CD4-positive, CD25-positive, alpha-beta regulatory T cell (primary cell): ENCODE results near the gene CFAP46. TPM values are rescaled to one million over a fixed set of nuclear protein-coding genes. Genes with fewer than 3 reads are reported as not detected.
A peak's percentile ranks its signal among the peaks of the same experiment; 100 is the strongest.
"Not testable (repeated sequence)": the region's sequence is repeated elsewhere in the genome, so short reads cannot be mapped to it uniquely, and the experiment has no call there.

ENCODE experiments used
- ATAC-seq, 2 donors: fragments of 150-1000 bp; cut with Tn5 transposase; one replicate each; pipeline ENCODE4 v1.10.0; 2021; ENCODE audit warnings: low read depth in 2 of 2, moderate number of reproducible peaks in 2 of 2, moderate library complexity in 1 of 2
- DNase-seq, 3 donors: peaks; one replicate each; pipeline versions ENCODE4 v3.0.0 to v3.0.0-alpha.2; 2012 to 2022; ENCODE audit warnings: mixed read lengths in 1 of 3
- H3K27ac ChIP-seq: one replicate; pipeline ENCODE4 v1.7.0; 2013; ENCODE audit warnings: mild to moderate bottlenecking, low read length; ENCODE audit not compliant: insufficient read depth, poor library complexity, severe bottlenecking
- H3K27me3 ChIP-seq: one replicate; pipeline ENCODE4 v1.7.0; 2013; ENCODE audit warnings: low read length; ENCODE audit not compliant: control insufficient read depth, insufficient read depth
- H3K36me3 ChIP-seq: one replicate; pipeline ENCODE4 v1.7.0; 2013; ENCODE audit warnings: mild to moderate bottlenecking, low read length, moderate library complexity; ENCODE audit not compliant: control insufficient read depth, insufficient read depth
- H3K4me1 ChIP-seq: 2 replicates; pipeline ENCODE4 v1.7.0; 2013; ENCODE audit warnings: mild to moderate bottlenecking, low read length; ENCODE audit not compliant: insufficient read depth, control insufficient read depth, poor library complexity, severe bottlenecking
- H3K4me3 ChIP-seq: one replicate; pipeline ENCODE4 v1.7.0; 2013; ENCODE audit warnings: low read depth, mild to moderate bottlenecking, low read length, moderate library complexity
- H3K9me3 ChIP-seq, 2 experiments: 1 replicate in 1 of 2; 2 replicates in 1 of 2; pipeline ENCODE4 v1.7.0; 2013; ENCODE audit warnings: low read length in 2 of 2, mild to moderate bottlenecking in 1 of 2, moderate library complexity in 1 of 2; ENCODE audit not compliant: control insufficient read depth in 2 of 2
- H3K27ac Mint-ChIP-seq, 3 donors: one replicate each; pipeline ENCODE4 v1.8.0; 2020 to 2022; ENCODE audit warnings: mild to moderate bottlenecking in 3 of 3, mixed read lengths in 3 of 3, moderate library complexity in 2 of 3
- H3K27me3 Mint-ChIP-seq: one replicate; pipeline ENCODE4 v1.8.0; 2022; ENCODE audit warnings: mild to moderate bottlenecking, mixed read lengths
- H3K36me3 Mint-ChIP-seq: one replicate; pipeline ENCODE4 v1.8.0; 2020; ENCODE audit warnings: mixed read lengths
- H3K4me1 Mint-ChIP-seq, 4 donors: one replicate each; pipeline ENCODE4 v1.8.0; 2020 to 2022; ENCODE audit warnings: mixed read lengths in 4 of 4, mild to moderate bottlenecking in 1 of 4
- H3K4me3 Mint-ChIP-seq, 4 donors: one replicate each; pipeline ENCODE4 v1.8.0; 2020 to 2022; ENCODE audit warnings: mild to moderate bottlenecking in 4 of 4, mixed read lengths in 4 of 4, moderate library complexity in 3 of 4
- H3K9me3 Mint-ChIP-seq, 7 donors: one replicate each; pipeline ENCODE4 v1.8.0; 2020 to 2022; ENCODE audit warnings: mixed read lengths in 7 of 7, mild to moderate bottlenecking in 3 of 7, moderate library complexity in 2 of 7
- polyA plus RNA-seq, 4 donors: library from polyadenylated mRNA; unstranded; fragments of 300-500 nt; fragmentation: Illumina TruSeq; gene quantifications; one replicate each; pipeline ENCODE4 v1.2.3, GENCODE V29; 2021
- total RNA-seq: library from RNA; stranded (reverse); gene quantifications from one replicate; pipeline ENCODE4 v1.2.3, GENCODE V29; 2022

CFAP46 gene
- total and polyA plus RNA-seq, 5 donors from 2014 or later = not detected

DNA sequence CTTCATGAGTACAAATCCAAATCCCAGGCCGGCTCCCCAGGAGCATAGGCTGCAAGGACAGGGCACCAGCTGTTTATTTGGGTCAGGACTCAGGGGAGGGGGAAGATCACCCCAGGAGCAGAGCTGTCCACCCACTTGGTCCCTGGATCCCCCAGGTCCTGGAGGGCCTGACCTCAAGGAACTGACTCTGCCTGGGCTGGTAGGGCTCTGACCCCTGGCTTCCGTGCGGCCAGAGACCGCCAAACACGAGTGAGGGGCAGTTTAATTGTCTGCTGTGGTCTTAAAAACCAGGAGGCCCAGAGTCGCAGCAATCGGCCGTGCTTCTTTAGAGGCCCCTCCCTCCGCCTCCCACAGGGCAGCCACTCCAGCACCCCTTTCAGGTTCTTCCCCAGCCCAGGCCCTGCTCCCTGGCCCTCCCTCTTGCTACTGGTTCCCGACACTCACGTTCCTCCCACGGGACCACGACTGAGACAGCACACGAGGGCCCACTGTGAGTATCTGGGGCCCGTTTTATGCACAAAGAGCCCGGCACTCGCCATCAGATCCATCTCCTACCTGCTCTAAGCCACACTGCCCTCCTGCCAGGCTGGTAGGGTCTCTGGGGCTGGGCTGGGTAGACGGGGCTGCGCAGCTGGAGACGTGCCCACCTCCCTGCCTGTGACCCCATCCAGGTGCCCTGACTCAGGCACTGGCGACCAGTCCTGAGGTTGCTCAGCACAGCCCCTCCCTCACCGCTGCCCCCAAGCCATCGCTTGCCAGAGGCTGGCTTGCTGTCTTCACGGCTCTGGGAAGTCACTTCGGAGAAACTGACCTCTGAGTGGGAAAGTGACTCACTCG lies 30.0 kb upstream of the CFAP46 start:
- H3K4me3 ChIP-seq = no peak overlapping the region
- H3K9me3 Mint-ChIP-seq = peaks cover 0 to 4% (median 0%) of the 10 kb centered on the region in 7 donors
- H3K36me3 ChIP-seq = no peaks in the 10 kb centered on the region
- H3K27ac Mint-ChIP-seq = peak overlapping the region in 1 of 3 donors; percentile 38
- no peak overlapping the region for H3K4me3 Mint-ChIP-seq
- H3K4me1 ChIP-seq = no peaks in the 10 kb centered on the region
- H3K9me3 ChIP-seq = no peaks in the 10 kb centered on the region
- H3K27me3 ChIP-seq = peaks cover 2% of the 10 kb centered on the region
- DNase-seq (no peak), ATAC-seq (no peak)
- H3K36me3 Mint-ChIP-seq = no peaks in the 10 kb centered on the region
- no peaks in the 10 kb centered on the region for H3K4me1 Mint-ChIP-seq
- no peak overlapping the region for H3K27ac ChIP-seq
- H3K27me3 Mint-ChIP-seq = peaks cover 17% of the 10 kb centered on the region

DNA sequence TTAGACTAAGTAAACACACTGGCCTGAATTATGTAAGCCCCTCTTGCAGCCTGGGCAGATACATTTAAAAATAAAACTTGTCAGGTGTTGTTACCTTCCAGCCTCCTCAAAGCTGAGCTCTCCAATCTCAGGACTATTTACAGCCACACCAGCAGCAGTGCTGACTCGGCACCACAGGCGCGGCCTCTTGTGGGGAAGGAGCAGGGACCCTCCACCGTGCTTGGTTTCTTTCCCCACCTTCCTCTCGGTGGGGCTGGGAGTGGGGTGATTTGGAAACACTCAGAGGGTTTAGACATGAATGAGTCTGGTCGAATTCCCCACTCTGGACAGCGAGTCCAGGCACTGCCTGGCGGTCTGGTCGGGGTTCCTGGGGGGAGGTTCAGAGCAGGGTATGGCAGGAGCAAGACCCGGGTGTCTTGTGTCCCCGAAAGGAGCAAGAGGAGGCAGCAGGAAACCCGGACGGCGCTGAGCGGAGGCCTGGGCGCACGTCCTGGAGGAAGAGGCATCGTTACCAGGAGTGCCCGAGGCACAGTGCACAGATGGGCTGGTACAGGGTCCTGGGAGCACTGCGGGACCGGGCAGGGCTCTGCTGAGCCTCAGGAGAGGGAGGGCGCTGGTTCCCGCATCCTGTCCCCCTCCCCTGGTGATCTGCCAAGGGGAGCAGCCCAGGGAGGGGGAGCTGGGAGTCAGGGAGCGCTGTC lies 29.2 kb upstream of the CFAP46 start:
- Histone ChIP-seq H3K9me3 (no peaks in the 10 kb centered on the region), H3K4me3 (no peak overlapping the region), H3K36me3 (no peaks in the 10 kb centered on the region), H3K4me1 (no peaks in the 10 kb centered on the region), H3K27me3 (peaks cover 2% of the 10 kb centered on the region), H3K27ac (no peak overlapping the region)
- Mint-ChIP-seq H3K27ac (no peak overlapping the region), H3K36me3 (no peaks in the 10 kb centered on the region), H3K4me1 (no peaks in the 10 kb centered on the region), H3K27me3 (peaks cover 17% of the 10 kb centered on the region), H3K4me3 (no peak overlapping the region), H3K9me3 (peaks cover 0 to 4% (median 0%) of the 10 kb centered on the region in 7 donors)
- DNase-seq = no peak
- no peak for ATAC-seq

DNA sequence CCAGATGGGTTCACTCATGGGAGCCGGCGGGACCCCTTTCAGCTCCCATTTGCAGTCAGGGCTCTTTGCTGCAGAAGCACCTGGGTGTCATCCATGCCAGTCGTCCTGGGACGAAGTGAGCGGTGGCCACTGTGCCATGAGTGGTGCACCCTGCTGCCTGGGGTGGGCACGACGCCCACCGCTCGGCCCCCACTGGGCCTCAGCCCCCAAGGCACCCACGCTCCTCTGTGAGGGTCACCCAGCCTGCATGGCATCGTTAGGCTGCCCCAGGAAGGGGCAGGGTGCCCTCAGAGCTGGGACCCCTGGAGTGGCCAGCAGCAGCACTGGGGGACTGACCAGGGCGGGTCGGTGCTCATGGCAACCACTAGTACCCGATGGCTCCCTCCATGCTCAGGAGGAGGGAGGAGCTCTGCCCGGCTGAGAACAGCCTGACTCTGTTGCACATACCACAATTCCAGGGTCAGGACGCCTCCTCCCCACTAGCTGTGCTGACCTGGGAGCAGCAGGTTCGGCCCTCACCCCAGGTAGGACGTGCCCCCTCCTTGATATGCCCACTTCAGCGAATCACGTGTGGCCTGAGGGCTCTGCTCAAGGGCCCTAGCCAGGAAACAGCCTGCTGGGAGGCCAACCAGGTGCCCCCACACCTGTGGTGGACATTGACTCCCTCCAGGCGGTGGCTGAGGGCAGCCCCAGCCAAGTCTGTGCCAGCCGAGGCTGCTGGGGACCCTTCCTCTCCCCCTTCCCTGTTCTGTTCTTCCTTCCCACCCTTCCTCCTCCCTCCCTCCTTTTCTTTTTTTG lies 28.5 kb upstream of the CFAP46 start:
- peaks cover 0 to 4% (median 0%) of the 10 kb centered on the region in 7 donors for H3K9me3 Mint-ChIP-seq
- no peak overlapping the region for H3K4me3 ChIP-seq
- no peaks in the 10 kb centered on the region for H3K9me3 ChIP-seq
- H3K27ac ChIP-seq = no peak overlapping the region
- peaks cover 2% of the 10 kb centered on the region for H3K27me3 ChIP-seq
- H3K4me1 Mint-ChIP-seq = peaks cover 0 to under 1% (median 0%) of the 10 kb centered on the region in 4 donors
- peak overlapping the region in 1 of 3 donors; percentile 86 for H3K27ac Mint-ChIP-seq
- ATAC-seq = no peak
- no peak overlapping the region for H3K4me3 Mint-ChIP-seq
- H3K36me3 ChIP-seq = no peaks in the 10 kb centered on the region
- DNase-seq = no peak
- peaks cover 17% of the 10 kb centered on the region for H3K27me3 Mint-ChIP-seq
- H3K4me1 ChIP-seq = no peaks in the 10 kb centered on the region
- no peaks in the 10 kb centered on the region for H3K36me3 Mint-ChIP-seq

DNA sequence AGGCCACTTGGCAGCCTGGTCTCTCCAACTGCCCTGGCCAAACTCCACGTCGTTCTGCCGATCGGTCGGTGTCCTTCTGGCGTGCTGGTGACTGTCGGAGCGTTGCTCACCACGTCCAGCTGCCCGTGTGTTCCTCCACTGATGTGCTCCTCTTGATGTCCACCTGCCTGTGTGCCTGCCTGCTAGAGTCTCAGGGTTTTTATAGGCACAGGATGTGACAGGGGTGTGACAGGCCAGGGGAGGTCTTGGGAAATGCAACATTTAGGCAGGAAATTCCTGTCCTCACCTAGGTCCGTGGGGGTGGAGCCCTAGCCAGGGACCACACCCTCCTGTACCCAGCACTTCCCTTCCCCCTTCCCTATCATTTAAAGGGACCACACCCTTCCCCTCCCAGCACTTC lies 25.2 kb upstream of the CFAP46 start:
- peaks cover 17% of the 10 kb centered on the region for H3K27me3 Mint-ChIP-seq
- H3K4me3 Mint-ChIP-seq = no peak overlapping the region
- Histone ChIP-seq H3K36me3 (no peaks in the 10 kb centered on the region), H3K4me3 (no peak overlapping the region), H3K27me3 (peaks cover 5% of the 10 kb centered on the region), H3K4me1 (no peaks in the 10 kb centered on the region), H3K9me3 (no peaks in the 10 kb centered on the region), H3K27ac (no peak overlapping the region)
- H3K4me1 Mint-ChIP-seq = peaks cover 5 to 15% (median 12%) of the 10 kb centered on the region in 4 donors
- ATAC-seq (no peak), DNase-seq (no peak)
- no peaks in the 10 kb centered on the region for H3K36me3 Mint-ChIP-seq
- no peak overlapping the region for H3K27ac Mint-ChIP-seq
- H3K9me3 Mint-ChIP-seq = peaks cover 0 to 4% (median 0%) of the 10 kb centered on the region in 7 donors

DNA sequence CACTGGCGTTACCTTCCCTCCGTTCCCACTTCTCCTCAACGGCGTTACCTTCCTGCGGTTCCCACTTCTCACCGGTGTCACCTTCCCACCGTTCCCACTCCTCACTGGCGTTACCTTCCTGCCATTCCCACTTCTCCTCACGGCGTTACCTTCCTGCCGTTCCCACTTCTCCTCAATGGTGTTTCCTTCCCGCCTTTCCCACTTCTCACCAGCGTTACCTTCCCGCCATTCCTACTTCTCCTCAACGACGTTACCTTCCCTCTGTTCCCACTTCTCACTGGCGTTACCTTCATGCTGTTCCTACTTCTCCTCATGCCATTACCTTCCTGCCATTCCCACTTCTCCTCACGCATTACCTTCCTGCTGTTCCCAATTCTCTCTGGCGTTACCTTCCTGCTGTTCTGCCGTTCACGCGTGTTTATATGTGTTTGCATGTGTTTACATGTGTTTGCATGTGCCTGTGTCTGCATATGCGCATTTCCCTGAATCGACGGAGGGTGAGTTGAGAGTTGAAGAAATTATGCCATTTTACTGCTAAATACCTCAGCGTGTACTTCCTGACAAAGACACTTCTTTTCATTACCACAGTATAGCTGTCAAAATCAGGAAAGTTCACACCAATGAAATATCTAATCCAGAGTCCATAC lies 23.2 kb upstream of the CFAP46 start:
- Mint-ChIP-seq H3K27ac (peak overlapping the region in 1 of 3 donors; percentile 4), H3K9me3 (peaks cover 0 to 4% (median 0%) of the 10 kb centered on the region in 7 donors), H3K4me3 (peak overlapping the region; percentile 3 to 71 (median 59)), H3K36me3 (no peaks in the 10 kb centered on the region), H3K4me1 (peaks cover 7 to 24% (median 16%) of the 10 kb centered on the region in 4 donors), H3K27me3 (peaks cover 17% of the 10 kb centered on the region)
- DNase-seq (peak in 1 of 3 donors; percentile 18), ATAC-seq (no peak)
- peaks cover 5% of the 10 kb centered on the region for H3K27me3 ChIP-seq
- peaks cover 3% of the 10 kb centered on the region for H3K4me1 ChIP-seq
- no peak overlapping the region for H3K4me3 ChIP-seq
- H3K9me3 ChIP-seq = no peaks in the 10 kb centered on the region
- no peaks in the 10 kb centered on the region for H3K36me3 ChIP-seq
- no peak overlapping the region for H3K27ac ChIP-seq

DNA sequence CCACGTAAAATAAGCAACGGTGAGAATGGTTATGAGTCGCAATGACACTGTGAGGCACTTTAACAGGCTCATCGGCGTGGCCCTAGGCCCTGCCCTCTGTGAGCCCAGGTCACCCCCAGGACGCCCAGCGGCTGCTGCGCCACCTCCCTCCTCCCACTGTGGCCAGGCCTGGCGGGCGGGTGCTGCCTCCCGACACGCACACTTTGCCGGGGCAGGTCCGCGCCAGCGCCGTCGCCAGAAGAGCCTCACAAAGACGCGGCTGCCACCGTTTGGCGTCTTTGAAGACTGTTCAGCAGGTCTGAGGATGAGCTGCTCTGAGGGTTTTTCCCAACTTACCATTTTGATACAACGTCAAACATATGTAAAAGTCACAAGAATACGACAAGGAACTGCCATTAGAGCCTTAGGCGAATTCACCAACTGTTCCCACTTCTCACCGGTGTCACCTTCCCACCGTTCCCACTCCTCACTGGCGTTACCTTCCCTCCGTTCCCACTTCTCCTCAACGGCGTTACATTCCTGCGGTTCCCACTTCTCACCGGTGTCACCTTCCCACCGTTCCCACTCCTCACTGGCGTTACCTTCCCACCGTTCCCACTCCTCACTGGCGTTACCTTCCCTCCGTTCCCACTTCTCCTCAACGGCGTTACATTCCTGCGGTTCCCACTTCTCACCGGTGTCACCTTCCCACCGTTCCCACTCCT lies 22.5 kb upstream of the CFAP46 start:
- H3K4me3 ChIP-seq, H3K36me3 Mint-ChIP-seq, H3K27ac Mint-ChIP-seq, ATAC-seq, H3K4me1 ChIP-seq, H3K9me3 Mint-ChIP-seq, H3K27ac ChIP-seq, H3K9me3 ChIP-seq, H3K27me3 ChIP-seq, H3K36me3 ChIP-seq: not testable (repeated sequence)
- H3K4me1 Mint-ChIP-seq = peaks cover 7 to 24% (median 16%) of the 10 kb centered on the region in 4 donors
- peaks cover 12% of the 10 kb centered on the region for H3K27me3 Mint-ChIP-seq
- peak in 1 of 3 donors; percentile 26 for DNase-seq
- H3K4me3 Mint-ChIP-seq = peak overlapping the region in 2 of 4 donors; percentile 13 to 43

DNA sequence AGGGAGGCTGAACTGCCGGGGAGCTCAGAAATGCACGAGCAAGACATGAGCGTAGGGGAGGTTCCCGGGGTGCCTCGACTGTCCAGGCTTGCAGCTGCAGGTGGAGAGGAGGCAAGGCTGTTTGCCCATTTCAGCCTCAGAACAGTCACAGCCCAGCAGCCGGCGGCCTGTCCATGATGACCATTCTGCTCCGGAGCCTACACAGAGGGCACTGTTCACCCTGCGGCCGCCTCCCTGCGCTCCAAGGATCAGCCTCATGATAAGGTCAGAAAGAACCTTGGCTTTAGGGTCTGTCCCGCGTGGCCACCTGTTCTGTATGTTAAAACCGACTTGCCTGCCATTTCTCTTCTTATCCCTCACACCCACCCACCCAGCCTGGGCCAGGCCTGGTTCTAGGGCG lies 21.9 kb upstream of the CFAP46 start:
- Mint-ChIP-seq H3K4me3 (peak overlapping the region in 1 of 4 donors; percentile 50), H3K4me1 (peaks cover 7 to 24% (median 16%) of the 10 kb centered on the region in 4 donors), H3K27ac (no peak overlapping the region), H3K9me3 (no peaks in the 10 kb centered on the region), H3K27me3 (peaks cover 9% of the 10 kb centered on the region), H3K36me3 (no peaks in the 10 kb centered on the region)
- Histone ChIP-seq H3K4me3 (no peak overlapping the region), H3K27me3 (peaks cover 5% of the 10 kb centered on the region), H3K4me1 (peaks cover 3% of the 10 kb centered on the region), H3K27ac (no peak overlapping the region), H3K9me3 (no peaks in the 10 kb centered on the region), H3K36me3 (no peaks in the 10 kb centered on the region)
- no peak for DNase-seq
- no peak for ATAC-seq
